Mucosa of gallbladder (tissue), 1 donor: ENCODE results near the gene PSAT1. TPM values are rescaled to one million over a fixed set of nuclear protein-coding genes. Genes with fewer than 3 reads are reported as not detected.
A peak's percentile ranks its signal among the peaks of the same experiment; 100 is the strongest.
"Not testable (repeated sequence)": the region's sequence is repeated elsewhere in the genome, so short reads cannot be mapped to it uniquely, and the experiment has no call there.

Source experiments
- DNase-seq: peaks from one replicate; pipeline ENCODE4 v3.0.0-alpha.2; 2020; ENCODE audit warnings: low spot score
- total RNA-seq: library from RNA; stranded (reverse); gene quantifications from one replicate; pipeline ENCODE4 v1.2.1, GENCODE V29; 2021
- donor health status: DM: no; HTN: no; CAD: no.

The PSAT1 gene
- 2.4 TPM for total RNA-seq

- DNase-seq: peak; percentile 86
Measured at GRCh38 chr9:78296893-78297671, at the start of gene PSAT1. PSAT1 (plus strand) TSS chr9:78297125; CDS start chr9:78297211, 86 bp downstream.

DNA sequence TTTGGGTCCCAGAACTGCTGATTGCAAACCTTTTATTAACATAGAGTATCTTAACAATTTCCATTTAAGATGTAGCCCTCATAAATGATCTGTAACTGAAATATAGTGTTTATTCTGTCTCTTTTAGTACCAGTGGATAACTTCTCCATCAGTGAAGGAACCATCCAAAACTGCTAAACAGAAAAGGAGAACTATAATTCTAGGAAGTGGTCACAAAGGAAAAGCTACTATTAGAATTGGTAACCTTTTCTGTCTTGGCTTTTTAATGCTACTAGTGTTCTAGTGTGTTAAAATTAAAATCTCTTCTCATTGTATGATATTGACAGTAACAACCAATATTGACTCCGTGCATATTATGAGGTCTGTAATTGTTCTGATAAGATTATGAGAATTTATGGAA is 48.3 kb upstream of the PSAT1 start:
- DNase-seq: no peak

DNA sequence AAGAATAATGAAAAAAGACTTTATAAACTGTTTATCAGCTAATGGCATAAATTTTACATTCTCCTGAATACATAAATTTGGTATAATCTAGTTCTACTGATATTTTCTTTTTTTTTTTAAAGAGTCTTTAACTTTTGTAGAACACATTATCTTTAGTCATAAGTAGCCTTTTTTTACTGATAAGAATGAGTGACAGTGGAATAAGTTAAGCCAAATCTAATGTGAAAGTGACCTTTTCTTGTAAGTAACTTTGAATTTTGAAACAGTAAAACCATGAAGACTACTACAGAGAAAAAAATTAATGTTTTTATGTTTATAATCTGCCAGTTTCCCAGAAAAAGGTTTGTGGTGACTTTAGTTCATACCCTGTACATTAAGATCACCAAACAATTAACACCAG is 47.4 kb upstream of the PSAT1 start:
- DNase-seq: no peak

DNA sequence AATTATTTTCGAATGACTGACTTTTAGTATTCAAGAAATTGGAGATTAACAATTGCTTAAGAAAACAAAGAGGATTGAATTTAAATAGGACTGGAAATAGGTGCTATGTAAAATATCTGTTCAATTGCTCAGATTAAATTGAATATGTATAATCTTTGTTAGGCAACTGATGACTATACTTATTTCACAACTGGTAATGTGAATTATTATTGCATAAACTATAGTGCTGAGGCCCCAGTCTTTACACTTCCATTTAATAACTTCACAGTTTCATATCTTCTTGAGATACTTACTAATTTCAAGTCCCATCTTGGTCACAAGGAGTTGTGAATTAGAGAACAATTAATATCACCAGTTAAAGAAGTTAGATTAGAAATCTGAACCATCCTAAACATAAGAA is 44.3 kb upstream of the PSAT1 start:
- no peak for DNase-seq

DNA sequence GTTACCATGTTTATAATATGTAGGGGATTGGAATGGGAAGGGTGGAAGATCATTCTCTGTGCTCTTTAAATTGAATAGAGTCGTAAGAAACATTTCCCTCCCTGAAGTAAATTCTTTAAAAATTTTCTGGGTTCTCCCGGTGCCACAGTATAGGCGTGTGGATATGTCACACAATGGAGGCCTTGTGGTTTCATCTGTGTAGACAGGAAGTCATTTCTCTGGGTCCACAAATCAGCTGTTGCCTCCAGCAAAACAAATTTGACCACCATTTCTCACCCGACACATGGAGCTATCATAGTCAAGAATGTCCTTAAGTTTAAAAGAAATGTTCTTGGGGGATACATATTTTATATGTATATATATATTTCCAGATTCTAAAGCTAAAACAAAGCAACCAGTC is 43.6 kb upstream of the PSAT1 start:
- no peak for DNase-seq

DNA sequence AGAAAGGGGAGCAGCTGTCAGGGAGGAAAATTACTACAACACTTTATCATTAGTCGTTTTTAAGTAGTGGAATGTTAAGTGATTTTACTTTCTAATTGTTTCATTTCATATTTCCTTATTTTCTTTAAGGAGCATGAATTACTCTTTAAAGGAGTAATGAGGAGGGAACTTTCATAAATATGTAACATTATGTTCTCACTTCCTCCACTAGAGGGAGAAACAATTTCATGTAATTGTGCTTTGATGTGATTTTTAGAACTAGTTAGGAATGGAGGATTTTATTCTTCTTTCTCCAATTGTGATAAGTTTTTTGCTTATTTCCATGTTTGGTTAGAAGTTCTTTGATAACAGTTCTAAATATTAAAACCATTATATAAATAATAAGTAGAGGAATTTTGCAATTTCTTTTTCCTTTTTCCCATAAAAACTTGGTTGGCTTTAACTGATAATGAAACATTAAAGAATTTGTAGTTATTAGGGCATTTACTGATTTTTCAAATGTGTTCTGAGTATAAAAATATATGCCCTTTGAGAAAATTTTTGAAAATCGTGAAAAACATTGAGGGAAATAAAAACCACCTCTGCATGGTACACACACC is 35.4 kb upstream of the PSAT1 start:
- no peak for DNase-seq

- no peak for DNase-seq
Measured at GRCh38 chr9:78262655-78263054, 34.3 kb upstream of the PSAT1 start.

- DNase-seq: no peak
Measured at GRCh38 chr9:78267889-78268288, 29.0 kb upstream of the PSAT1 start.

DNA sequence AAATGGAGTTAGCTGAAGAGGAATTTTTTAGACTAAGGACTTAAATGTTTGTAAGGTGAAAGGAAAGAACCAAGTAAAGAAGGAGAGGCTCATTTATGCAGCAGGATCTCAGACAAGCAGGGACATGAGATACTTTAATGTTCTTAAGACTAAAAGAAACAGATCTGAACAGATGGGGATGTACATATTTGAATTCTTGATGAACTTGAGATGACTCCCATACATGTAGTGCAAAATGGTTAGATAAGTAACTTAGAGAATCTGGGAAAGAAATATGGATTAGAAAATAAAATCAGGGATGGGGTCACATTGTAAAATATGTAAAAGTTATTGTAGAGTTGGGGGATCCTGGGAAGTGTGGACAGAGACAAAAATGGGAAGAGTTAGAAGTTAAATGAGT is 27.1 kb upstream of the PSAT1 start:
- DNase-seq: no peak

- no peak for DNase-seq
Measured at GRCh38 chr9:78272307-78272706, 24.6 kb upstream of the PSAT1 start.

GRCh38 chr9:78273761-78274160 is 23.2 kb upstream of the PSAT1 start:
- no peak for DNase-seq

- no peak for DNase-seq
Measured at GRCh38 chr9:78278177-78278777, 18.6 kb upstream of the PSAT1 start.

DNA sequence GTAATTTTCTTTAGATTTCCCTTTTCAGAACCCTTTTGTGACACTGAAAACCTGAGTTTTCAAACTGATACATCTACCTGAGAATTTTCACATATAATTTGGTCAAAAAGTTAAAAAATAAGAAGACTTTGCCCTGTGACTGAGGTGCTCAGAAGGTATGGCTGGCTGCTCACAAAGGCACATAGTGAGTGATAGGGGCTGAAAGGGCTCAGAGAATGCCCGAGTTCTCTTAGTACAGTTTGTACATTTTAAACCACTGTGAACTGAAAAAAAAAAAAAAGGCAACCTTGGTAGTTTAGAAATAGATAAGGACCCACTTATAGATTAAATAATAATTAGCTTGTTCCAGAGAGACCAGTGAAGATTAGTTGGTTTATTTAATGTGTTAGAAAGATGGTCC is 18.1 kb upstream of the PSAT1 start:
- DNase-seq: no peak

GRCh38 chr9:78280982-78281668 is 15.8 kb upstream of the PSAT1 start:
- DNase-seq: peak; percentile 58

- DNase-seq: not testable (repeated sequence)
Measured at GRCh38 chr9:78284181-78284580, 12.7 kb upstream of the PSAT1 start.

GRCh38 chr9:78286125-78286524 is 10.8 kb upstream of the PSAT1 start:
- no peak for DNase-seq

DNA sequence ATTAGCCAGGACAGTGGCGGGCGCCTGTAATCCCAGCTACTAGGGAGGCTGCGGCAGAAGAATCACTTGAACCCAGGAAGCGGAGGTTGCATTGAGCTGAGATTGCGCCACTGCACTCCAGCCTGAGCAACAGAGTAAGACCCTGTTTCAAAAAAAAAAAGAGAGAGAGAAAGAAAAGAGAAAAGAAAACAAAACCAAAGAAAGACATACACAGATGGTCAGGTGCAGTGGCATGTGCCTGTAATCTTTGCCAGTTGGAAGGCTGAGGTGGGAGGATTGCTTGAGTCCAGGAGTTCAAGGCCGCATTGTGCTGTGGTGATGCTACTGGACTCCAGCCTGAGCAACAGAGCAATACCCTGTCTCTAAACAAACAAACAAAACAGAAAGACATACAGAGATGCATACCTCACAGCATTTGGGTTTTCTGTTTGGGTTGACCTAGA is 10.0 kb upstream of the PSAT1 start:
- DNase-seq: no peak

GRCh38 chr9:78288214-78288892 is 8.6 kb upstream of the PSAT1 start:
- no peak for DNase-seq

- DNase-seq: no peak
Measured at GRCh38 chr9:78289474-78289873, 7.5 kb upstream of the PSAT1 start.

DNA sequence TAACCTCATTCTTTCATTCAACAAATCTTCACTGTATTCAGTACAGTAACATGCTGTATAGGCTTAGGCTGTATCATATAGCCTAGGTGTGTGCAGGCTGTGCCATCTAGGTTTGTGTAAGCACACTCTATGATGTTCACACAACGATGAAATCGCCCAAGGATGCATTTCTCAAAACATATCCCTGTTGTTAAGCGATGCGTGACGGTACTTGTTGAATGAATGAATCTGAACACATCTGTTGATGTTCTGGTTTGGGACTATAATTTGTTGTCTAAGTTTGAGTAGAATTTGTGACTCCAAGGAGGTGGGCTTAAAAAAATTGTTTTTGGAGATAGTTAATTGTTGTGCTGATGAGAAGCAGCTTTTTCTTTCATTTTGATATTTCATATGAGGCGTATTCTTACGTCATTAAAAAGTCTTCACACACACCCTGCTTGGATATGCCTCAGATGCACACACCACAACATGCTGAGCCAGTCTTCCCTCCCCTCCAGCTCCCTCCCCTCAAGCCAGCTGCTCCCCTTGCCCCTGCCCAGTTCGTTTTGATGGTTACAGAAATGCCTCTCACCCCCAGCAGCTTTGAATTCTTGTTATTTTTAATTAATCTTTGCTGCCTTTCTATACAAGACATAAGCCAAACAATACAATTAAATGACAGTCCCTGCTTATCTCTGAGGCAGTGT is 5.5 kb upstream of the PSAT1 start:
- DNase-seq: no peak

DNA sequence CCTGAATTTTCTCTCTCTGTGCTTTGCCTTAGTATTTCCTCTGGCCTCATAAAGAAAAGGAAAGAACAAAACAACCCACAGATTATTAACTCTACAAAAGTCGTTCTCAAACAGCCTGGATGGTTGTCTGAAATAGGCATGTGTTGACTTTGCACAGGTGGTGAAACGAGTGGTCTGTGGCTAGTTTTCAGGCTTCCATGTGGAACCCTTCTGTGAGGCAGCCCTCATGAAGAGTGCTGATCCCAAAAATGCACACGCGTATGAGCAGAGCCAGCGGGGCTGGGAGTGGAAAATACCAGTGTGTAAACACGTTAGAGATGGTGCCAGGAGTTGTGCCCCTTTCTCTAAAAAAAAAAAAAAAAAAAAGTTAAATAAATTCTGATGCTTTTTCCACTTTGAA is 4.9 kb upstream of the PSAT1 start:
- DNase-seq: no peak
